Measurements from ENCODE around the gene MOB3A.

GRCh38 chr19:2096480-2097202 is 515 bp upstream of the MOB3A start, which contains the start of gene IZUMO4:
- TF ChIP-seq EZH2 (IDR thresholded peaks at IDR 0.05; ENCODE audit: insufficient read depth, poor library complexity, severe bottlenecking) (no peak), EZH2phosphoT487 (IDR thresholded peaks at IDR 0.05; ENCODE audit: insufficient read depth, low read depth) (no peak)
